GM12878 (cell line): ENCODE measurements around the gene PTPRQ. TPM values are rescaled to one million over a fixed set of nuclear protein-coding genes. Genes with fewer than 3 reads are reported as not detected.

Experiments
- ATAC-seq: fragments of 200-7000 bp; cut with Tn5 transposase; 3 replicates; pipeline ENCODE4 v1.9.1; 2020; ENCODE audit warnings: mild to moderate bottlenecking, moderate library complexity
- BruUV-seq: library from RNA; stranded (reverse); fragments of 400-500 nt; replicated peaks from 2 replicates; lab custom pipeline; 2021; lab: Mats Ljungman, UMichigan
- CTCF ChIA-PET: fragments of 300-600 bp; sonication (Branson Sonifier 250); formaldehyde crosslinking; extraction: SDS; loops from one replicate; lab custom pipeline; 2021; ENCODE audit warnings: inconsistent platforms; lab: Yijun Ruan, JAX
- POLR2A ChIA-PET: fragments of 350-600 bp; formaldehyde crosslinking; extraction: SDS; loops from one replicate; lab custom pipeline; 2021; ENCODE audit warnings: inconsistent platforms; lab: Charles Lee
- RAD21 ChIA-PET: fragments of 300-600 bp; sonication (Branson Sonifier 250); formaldehyde crosslinking; loops from one replicate; lab custom pipeline; 2023; ENCODE audit warnings: antibody characterized with exemption; ENCODE audit not compliant: unreplicated experiment; lab: Charles Lee
- SMC1A ChIA-PET: fragments of 300-600 bp; sonication (Branson Sonifier 250); formaldehyde crosslinking; loops from one replicate; lab custom pipeline; 2023; ENCODE audit not compliant: unreplicated experiment, uncharacterized antibody; lab: Charles Lee
- DNase-seq: peaks from one replicate; pipeline ENCODE4 v3.0.0-alpha.2; 2011; ENCODE audit warnings: low read depth, low spot score
- FAIRE-seq: peaks from 3 replicates; lab custom pipeline; 2011; peaks lifted over from hg19 to GRCh38; lab: Jason Lieb, UNC
- H2AFZ ChIP-seq: 2 replicates; pipeline ENCODE4 v1.6.0; 2011; ENCODE audit warnings: low read depth, low read length, control low read depth; ENCODE audit not compliant: control insufficient read depth
- H3K27ac ChIP-seq: 2 replicates; pipeline ENCODE4 v1.5.1; 2011; ENCODE audit warnings: control low read depth; ENCODE audit not compliant: control insufficient read depth, insufficient read depth
- H3K27me3 ChIP-seq, 2 experiments: replicated peaks in 1 of 2; 2 replicates each; pipeline versions ENCODE4 v1.6.0 to v1.6.1; 2011; ENCODE audit warnings: low read length in 1 of 2; ENCODE audit not compliant: control insufficient read depth in 2 of 2, insufficient read depth in 2 of 2
- H3K36me3 ChIP-seq, 2 experiments: 2 replicates each; pipeline ENCODE4 v1.5.1; 2011; ENCODE audit warnings: low read length in 1 of 2; ENCODE audit not compliant: control insufficient read depth in 2 of 2, insufficient read depth in 2 of 2
- H3K4me1 ChIP-seq: 2 replicates; pipeline ENCODE4 v1.6.1; 2011; ENCODE audit warnings: mild to moderate bottlenecking, low read length, moderate library complexity, mixed read lengths; ENCODE audit not compliant: control insufficient read depth, insufficient read depth
- H3K4me2 ChIP-seq: 2 replicates; pipeline ENCODE4 v1.6.0; 2011; ENCODE audit warnings: control low read depth; ENCODE audit not compliant: control insufficient read depth, insufficient read depth
- H3K4me3 ChIP-seq: fragments of 200-600 bp; sonication (generic); 2 replicates; pipeline ENCODE4 v1.5.1; 2016
- H3K79me2 ChIP-seq: 2 replicates; pipeline ENCODE4 v1.6.0; 2011; ENCODE audit warnings: low read length; ENCODE audit not compliant: control insufficient read depth, insufficient read depth
- H3K9ac ChIP-seq: 2 replicates; pipeline ENCODE4 v1.8.0; 2011; ENCODE audit warnings: low read length, control low read depth, mixed read lengths; ENCODE audit not compliant: control insufficient read depth, insufficient read depth
- H3K9me3 ChIP-seq: replicated peaks from 3 replicates; pipeline ENCODE4 v1.5.1; 2011; ENCODE audit warnings: mild to moderate bottlenecking, low read length; ENCODE audit not compliant: control insufficient read depth, insufficient read depth
- H4K20me1 ChIP-seq: 2 replicates; pipeline ENCODE4 v1.6.0; 2011; ENCODE audit not compliant: control insufficient read depth, insufficient read depth
- ASH2L ChIP-seq: fragments of 300-600, 200-600 bp; sonication (generic); IDR thresholded peaks from 2 replicates; pipeline ENCODE4 v1.6.1; 2017; ENCODE audit warnings: low read depth, mild to moderate bottlenecking, borderline replicate concordance
- HDGF ChIP-seq: fragments of 450-650 bp; IDR thresholded peaks from 2 replicates; pipeline ENCODE4 v1.6.1; 2016; ENCODE audit warnings: antibody characterized with exemption
- ZNF274 ChIP-seq: IDR thresholded peaks from one replicate; pipeline ENCODE4 v1.8.0; 2011; ENCODE audit not compliant: insufficient read length, insufficient read depth
- WGBS: methylation state at CpG from one replicate; pipeline ENCODE4 v1.1.6; 2016; ENCODE audit warnings: low lambda C conversion rate; ENCODE audit not compliant: insufficient replicate concordance, insufficient coverage; ENCODE audit errors: missing lambda C conversion rate; 5-methylcytosine and 5-hydroxymethylcytosine counted together
- in situ Hi-C: fragments of 300-500 bp; cut with MboI; formaldehyde crosslinking; loops from 9 replicates; pipeline ENCODE4 v1.14.3; 2018; ENCODE audit warnings: mixed read lengths
- intact Hi-C: fragments of 100-400 bp; cut with micrococcal nuclease; formaldehyde crosslinking; loops from one replicate; pipeline ENCODE4 v1.14.2; 2022; ENCODE audit not compliant: unreplicated experiment
- polyA plus RNA-seq, 11 experiments: library from polyadenylated mRNA; depleted of rRNA in 4 of 11; unstranded in 6 of 11; stranded (reverse) in 5 of 11; fragments of >200 nt; fragmentation: Nextera tagmentation in 4 of 11; fragmentation: Illumina TruSeq in 1 of 11; extraction: Ambion mirVana in 4 of 11; extraction: Trizol in 1 of 11; gene quantifications; 1 replicate in 1 of 11; 2 replicates in 10 of 11; pipeline versions ENCODE4 v1.2.1 to v1.2.3, GENCODE V29; 2011 to 2016; ENCODE audit warnings: inconsistent platforms in 2 of 11, missing spikeins in 2 of 11, low read depth in 1 of 11
- total RNA-seq, 4 experiments: library from RNA; depleted of rRNA in 3 of 4; stranded (reverse); fragments of >200 nt in 3 of 4; fragmentation: Illumina TruSeq in 1 of 4; extraction: Trizol in 1 of 4; gene quantifications; 2 replicates each; pipeline versions ENCODE4 v1.2.1 to v1.2.3, GENCODE V29; 2013 to 2021
- TF ChIP-seq, protein P1 (sequence below): fragments of 450-650 bp; IDR thresholded peaks from 2 replicates; pipeline ENCODE4 v1.6.1; 2017; ENCODE audit warnings: low read depth, mild to moderate bottlenecking, moderate library complexity
- TF ChIP-seq, protein P2 (sequence below): fragments of 450-650 bp; IDR thresholded peaks from 2 replicates; pipeline ENCODE4 v1.6.1; 2017; ENCODE audit warnings: mild to moderate bottlenecking, low read depth, inconsistent platforms; ENCODE audit not compliant: poor library complexity, severe bottlenecking

Gene PTPRQ
- total and polyA plus RNA-seq, 10 of the 15 experiments (the other 5 are each of a cell fraction or from before 2014, with no cell fraction given), result 0.01 TPM; not detected in 9

DNA sequence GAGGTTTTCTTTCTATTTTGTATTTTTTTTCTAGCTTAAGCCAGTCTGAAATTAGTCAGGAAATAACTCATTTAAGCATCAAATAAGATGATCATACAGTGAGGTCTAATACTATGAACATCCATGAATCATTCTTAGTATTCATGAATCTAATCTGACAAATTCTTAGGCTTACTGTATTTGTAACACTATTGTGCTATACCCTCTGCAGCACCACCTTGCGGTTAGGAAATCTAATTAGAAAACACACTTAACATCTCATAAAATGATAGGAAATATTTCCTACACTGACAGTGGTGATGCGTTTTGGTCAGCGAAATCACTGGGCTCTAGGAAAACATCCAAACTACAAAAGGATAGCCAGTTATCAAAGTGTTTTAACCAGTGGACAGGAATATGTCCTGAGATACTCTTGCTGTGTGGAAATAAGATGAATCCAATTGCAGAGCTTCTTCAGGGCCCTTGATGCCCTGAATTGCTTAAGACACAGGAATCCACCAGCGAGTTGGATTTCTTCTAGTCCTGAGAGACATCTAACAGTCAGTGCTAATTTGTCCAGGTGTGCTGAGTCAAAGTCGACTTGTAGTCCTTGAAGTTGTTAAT is 154.1 kb downstream of the PTPRQ start (continued):
- TF ChIP-seq, protein P1, sequence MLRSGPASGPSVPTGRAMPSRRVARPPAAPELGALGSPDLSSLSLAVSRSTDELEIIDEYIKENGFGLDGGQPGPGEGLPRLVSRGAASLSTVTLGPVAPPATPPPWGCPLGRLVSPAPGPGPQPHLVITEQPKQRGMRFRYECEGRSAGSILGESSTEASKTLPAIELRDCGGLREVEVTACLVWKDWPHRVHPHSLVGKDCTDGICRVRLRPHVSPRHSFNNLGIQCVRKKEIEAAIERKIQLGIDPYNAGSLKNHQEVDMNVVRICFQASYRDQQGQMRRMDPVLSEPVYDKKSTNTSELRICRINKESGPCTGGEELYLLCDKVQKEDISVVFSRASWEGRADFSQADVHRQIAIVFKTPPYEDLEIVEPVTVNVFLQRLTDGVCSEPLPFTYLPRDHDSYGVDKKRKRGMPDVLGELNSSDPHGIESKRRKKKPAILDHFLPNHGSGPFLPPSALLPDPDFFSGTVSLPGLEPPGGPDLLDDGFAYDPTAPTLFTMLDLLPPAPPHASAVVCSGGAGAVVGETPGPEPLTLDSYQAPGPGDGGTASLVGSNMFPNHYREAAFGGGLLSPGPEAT, result no peak
- TF ChIP-seq, protein P2, sequence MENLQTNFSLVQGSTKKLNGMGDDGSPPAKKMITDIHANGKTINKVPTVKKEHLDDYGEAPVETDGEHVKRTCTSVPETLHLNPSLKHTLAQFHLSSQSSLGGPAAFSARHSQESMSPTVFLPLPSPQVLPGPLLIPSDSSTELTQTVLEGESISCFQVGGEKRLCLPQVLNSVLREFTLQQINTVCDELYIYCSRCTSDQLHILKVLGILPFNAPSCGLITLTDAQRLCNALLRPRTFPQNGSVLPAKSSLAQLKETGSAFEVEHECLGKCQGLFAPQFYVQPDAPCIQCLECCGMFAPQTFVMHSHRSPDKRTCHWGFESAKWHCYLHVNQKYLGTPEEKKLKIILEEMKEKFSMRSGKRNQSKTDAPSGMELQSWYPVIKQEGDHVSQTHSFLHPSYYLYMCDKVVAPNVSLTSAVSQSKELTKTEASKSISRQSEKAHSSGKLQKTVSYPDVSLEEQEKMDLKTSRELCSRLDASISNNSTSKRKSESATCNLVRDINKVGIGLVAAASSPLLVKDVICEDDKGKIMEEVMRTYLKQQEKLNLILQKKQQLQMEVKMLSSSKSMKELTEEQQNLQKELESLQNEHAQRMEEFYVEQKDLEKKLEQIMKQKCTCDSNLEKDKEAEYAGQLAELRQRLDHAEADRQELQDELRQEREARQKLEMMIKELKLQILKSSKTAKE, result no peak

DNA sequence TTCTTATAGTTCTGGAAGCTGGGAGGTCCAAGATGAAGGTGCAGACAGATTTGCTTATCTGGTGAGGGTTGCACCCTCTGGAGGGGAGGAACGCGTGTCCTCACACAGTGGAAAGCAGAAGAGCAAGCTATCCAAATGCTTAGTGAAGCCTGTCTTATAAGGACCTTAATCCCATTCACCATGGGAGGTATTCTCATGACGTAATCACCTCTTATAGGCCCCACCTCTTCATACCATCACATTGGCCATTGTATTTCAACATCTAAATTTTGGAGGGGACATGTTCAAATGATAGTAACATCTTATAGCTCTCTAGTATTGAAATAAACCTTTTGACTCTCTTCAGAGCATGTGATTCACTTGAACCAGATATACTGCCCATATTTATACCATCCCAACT is 158.4 kb downstream of the PTPRQ start:
- ChIA-PET RAD21 (no interaction called here), POLR2A (no interaction called here), SMC1A (no interaction called here), CTCF (interaction anchor here (2.1 kb wide), 1 partner anchor 13 kb away, joined by 5 read pairs; no protein-coding TSS in a partner anchor)
- Histone ChIP-seq H3K4me1 (no peaks in the 10 kb centered on the region), H3K9me3 (no peaks in the 10 kb centered on the region), H3K27me3 (no peaks in the 10 kb centered on the region), H4K20me1 (no peaks in the 10 kb centered on the region), H3K79me2 (no peaks in the 10 kb centered on the region), H3K4me3 (no peak overlapping the region), H2AFZ (no peak overlapping the region), H3K4me2 (no peak overlapping the region), H3K36me3 (no peaks in the 10 kb centered on the region), H3K9ac (no peak overlapping the region), H3K27ac (no peak overlapping the region)
- in situ Hi-C loops, result no loop called here
- ATAC-seq, result no peak
- 57% methylated on average over 3 of the region's 3 CpGs for WGBS
- no TSS peak for BruUV-seq
- intact Hi-C loops, result no loop called here
- no peak for FAIRE-seq
- DNase-seq, result no peak
- no peak for TF ChIP-seq HDGF
- no peak for TF ChIP-seq ASH2L
- no peak for TF ChIP-seq ZNF274
